HepG2 (cell line): ENCODE measurements around the gene BCL2L11. TPM values are rescaled to one million over a fixed set of nuclear protein-coding genes. Genes with fewer than 3 reads are reported as not detected.
A peak's percentile ranks its signal among the peaks of the same experiment; 100 is the strongest.

Experiments
- AKAP8 ChIP-seq: sonication (generic); formaldehyde crosslinking; IDR thresholded peaks from 2 replicates; pipeline ENCODE4 v1.5.1; 2020; ENCODE audit warnings: mild to moderate bottlenecking, missing genetic modification reagents
- BCL6 ChIP-seq: IDR thresholded peaks from 2 replicates; pipeline ENCODE4 v1.6.1; 2016; ENCODE audit warnings: missing genetic modification reagents, missing compliant biosample characterization
- IRF2 ChIP-seq: IDR thresholded peaks from 2 replicates; pipeline ENCODE4 v1.6.1; 2018; ENCODE audit warnings: missing genetic modification reagents, missing compliant biosample characterization
- KAT8 ChIP-seq: IDR thresholded peaks from 2 replicates; pipeline ENCODE4 v1.6.1; 2016; ENCODE audit warnings: missing genetic modification reagents, missing compliant biosample characterization
- KDM5B ChIP-seq: sonication (generic); formaldehyde crosslinking; IDR thresholded peaks from 2 replicates; pipeline ENCODE4 v1.4.0; 2020; ENCODE audit warnings: missing genetic modification reagents, mild to moderate bottlenecking, borderline replicate concordance
- MEIS2 ChIP-seq: sonication (generic); formaldehyde crosslinking; IDR thresholded peaks from 2 replicates; pipeline ENCODE4 v1.9.0; 2021; ENCODE audit warnings: mild to moderate bottlenecking, missing genetic modification reagents
- NCOA2 ChIP-seq: sonication (generic); formaldehyde crosslinking; IDR thresholded peaks from 2 replicates; pipeline ENCODE4 v1.8.0; 2022; ENCODE audit warnings: inconsistent platforms
- NRL ChIP-seq: sonication (generic); formaldehyde crosslinking; IDR thresholded peaks from 2 replicates; pipeline ENCODE4 v1.5.0; 2020; ENCODE audit warnings: missing genetic modification reagents, mild to moderate bottlenecking, moderate library complexity, borderline replicate concordance
- PLRG1 ChIP-seq: fragments of 450-650 bp; conservative IDR thresholded peaks from 2 replicates; pipeline ENCODE4 v1.6.1; 2016
- RNF2 ChIP-seq: fragments of 450-650 bp; conservative IDR thresholded peaks from 2 replicates; pipeline ENCODE4 v1.6.1; 2016; ENCODE audit warnings: low read depth
- RXRA ChIP-seq: sonication (generic); formaldehyde crosslinking; IDR thresholded peaks from 2 replicates; pipeline ENCODE4 v1.5.1; 2020; ENCODE audit warnings: missing genetic modification reagents
- SMAD9 ChIP-seq: sonication (generic); formaldehyde crosslinking; IDR thresholded peaks from 2 replicates; pipeline ENCODE4 v1.5.1; 2020; ENCODE audit warnings: mild to moderate bottlenecking, missing genetic modification reagents
- SMARCC2 ChIP-seq: fragments of 450-650 bp; IDR thresholded peaks from 2 replicates; pipeline ENCODE4 v1.6.1; 2017; ENCODE audit warnings: antibody characterized with exemption, mild to moderate bottlenecking
- STAT5B ChIP-seq: sonication (generic); formaldehyde crosslinking; IDR thresholded peaks from 2 replicates; pipeline ENCODE4 v1.4.0; 2020; ENCODE audit warnings: missing genetic modification reagents
- THYN1 ChIP-seq: sonication (generic); formaldehyde crosslinking; IDR thresholded peaks from 2 replicates; pipeline ENCODE4 v1.8.1; 2023; ENCODE audit warnings: low read depth, mild to moderate bottlenecking, moderate library complexity, missing genetic modification reagents, borderline replicate concordance
- U2AF2 ChIP-seq: fragments of 200-400 bp; formaldehyde crosslinking; IDR thresholded peaks from 2 replicates; pipeline ENCODE4 v1.6.1; 2017; ENCODE audit warnings: low read depth, mild to moderate bottlenecking, low read length
- ZNF205 ChIP-seq: IDR thresholded peaks from 2 replicates; pipeline ENCODE4 v1.6.1; 2018; ENCODE audit warnings: missing biosample characterization, missing genetic modification reagents
- ZNF263 ChIP-seq: sonication (generic); formaldehyde crosslinking; IDR thresholded peaks from 2 replicates; pipeline ENCODE4 v1.4.0; 2020; ENCODE audit warnings: missing genetic modification reagents
- ZNF441 ChIP-seq: sonication (generic); formaldehyde crosslinking; IDR thresholded peaks from 2 replicates; pipeline ENCODE4 v1.7.0; 2021; ENCODE audit warnings: missing genetic modification reagents, borderline replicate concordance
- ZNF501 ChIP-seq: sonication (generic); formaldehyde crosslinking; IDR thresholded peaks from 2 replicates; pipeline ENCODE4 v1.5.1; 2020; ENCODE audit warnings: mild to moderate bottlenecking, moderate library complexity, missing genetic modification reagents
- ZNF569 ChIP-seq: sonication (generic); formaldehyde crosslinking; IDR thresholded peaks from 2 replicates; pipeline ENCODE4 v1.5.0; 2020; ENCODE audit warnings: mild to moderate bottlenecking, missing genetic modification reagents, moderate library complexity, borderline replicate concordance
- polyA plus RNA-seq, 8 experiments: library from polyadenylated mRNA; depleted of rRNA in 3 of 8; stranded (reverse) in 7 of 8; unstranded in 1 of 8; fragments of >200 nt; fragmentation: Illumina TruSeq in 4 of 8; extraction: Trizol in 4 of 8; gene quantifications; 2 replicates each; pipeline versions ENCODE4 v1.2.1 to v1.2.3, GENCODE V29; 2011 to 2016; ENCODE audit warnings: low read depth in 4 of 8, missing spikeins in 1 of 8, mixed read lengths in 1 of 8; ENCODE audit not compliant: insufficient read depth in 1 of 8
- total RNA-seq, 5 experiments: library from RNA; depleted of rRNA; stranded (reverse); fragments of >200 nt; fragmentation: Illumina TruSeq; extraction: Trizol; gene quantifications; 2 replicates each; pipeline ENCODE4 v1.2.3, GENCODE V29; 2016; ENCODE audit warnings: low read depth in 1 of 5
- TF ChIP-seq, protein P1 (sequence below): sonication (generic); formaldehyde crosslinking; IDR thresholded peaks from 2 replicates; pipeline ENCODE4 v1.5.1; 2020; ENCODE audit warnings: mild to moderate bottlenecking, missing genetic modification reagents, moderate library complexity
- TF ChIP-seq, protein P2 (sequence below): sonication (generic); formaldehyde crosslinking; IDR thresholded peaks from 2 replicates; pipeline ENCODE4 v1.9.0; 2021; ENCODE audit warnings: mild to moderate bottlenecking, missing genetic modification reagents

The BCL2L11 gene
- total and polyA plus RNA-seq, 2 of the 13 experiments (the other 11 are each of a cell fraction or from before 2014, with no cell fraction given): 6.1 to 9.7 TPM

DNA sequence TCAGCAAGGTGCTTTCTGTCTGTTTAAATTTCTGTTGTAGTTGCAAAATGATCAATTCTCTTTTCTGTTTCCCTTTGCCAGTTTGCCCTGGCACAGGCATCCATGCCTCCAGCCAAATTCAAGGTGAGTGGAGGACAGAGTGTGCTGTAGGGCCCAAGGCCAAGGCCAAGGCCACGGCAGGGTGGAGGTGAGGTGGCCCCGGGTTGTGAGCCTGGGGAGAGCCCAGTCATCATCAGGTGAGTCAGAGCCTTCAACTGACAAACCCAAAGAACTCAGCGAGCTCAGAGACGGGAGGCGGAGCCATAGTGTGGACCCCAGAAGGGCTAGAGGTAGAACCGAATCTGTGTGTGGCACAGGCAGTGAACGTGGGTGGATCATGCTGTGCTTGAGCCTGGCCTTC, 55.7 kb downstream of the BCL2L11 start (continued):
- no peak for TF ChIP-seq STAT5B (CRISPR knock-in tag)
- TF ChIP-seq RXRA (CRISPR knock-in tag): peak; percentile 92
- TF ChIP-seq SMAD9 (CRISPR knock-in tag): no peak
- no peak for TF ChIP-seq IRF2
- TF ChIP-seq ZNF569 (CRISPR knock-in tag): no peak
- TF ChIP-seq U2AF2: no peak
- TF ChIP-seq, protein P1, sequence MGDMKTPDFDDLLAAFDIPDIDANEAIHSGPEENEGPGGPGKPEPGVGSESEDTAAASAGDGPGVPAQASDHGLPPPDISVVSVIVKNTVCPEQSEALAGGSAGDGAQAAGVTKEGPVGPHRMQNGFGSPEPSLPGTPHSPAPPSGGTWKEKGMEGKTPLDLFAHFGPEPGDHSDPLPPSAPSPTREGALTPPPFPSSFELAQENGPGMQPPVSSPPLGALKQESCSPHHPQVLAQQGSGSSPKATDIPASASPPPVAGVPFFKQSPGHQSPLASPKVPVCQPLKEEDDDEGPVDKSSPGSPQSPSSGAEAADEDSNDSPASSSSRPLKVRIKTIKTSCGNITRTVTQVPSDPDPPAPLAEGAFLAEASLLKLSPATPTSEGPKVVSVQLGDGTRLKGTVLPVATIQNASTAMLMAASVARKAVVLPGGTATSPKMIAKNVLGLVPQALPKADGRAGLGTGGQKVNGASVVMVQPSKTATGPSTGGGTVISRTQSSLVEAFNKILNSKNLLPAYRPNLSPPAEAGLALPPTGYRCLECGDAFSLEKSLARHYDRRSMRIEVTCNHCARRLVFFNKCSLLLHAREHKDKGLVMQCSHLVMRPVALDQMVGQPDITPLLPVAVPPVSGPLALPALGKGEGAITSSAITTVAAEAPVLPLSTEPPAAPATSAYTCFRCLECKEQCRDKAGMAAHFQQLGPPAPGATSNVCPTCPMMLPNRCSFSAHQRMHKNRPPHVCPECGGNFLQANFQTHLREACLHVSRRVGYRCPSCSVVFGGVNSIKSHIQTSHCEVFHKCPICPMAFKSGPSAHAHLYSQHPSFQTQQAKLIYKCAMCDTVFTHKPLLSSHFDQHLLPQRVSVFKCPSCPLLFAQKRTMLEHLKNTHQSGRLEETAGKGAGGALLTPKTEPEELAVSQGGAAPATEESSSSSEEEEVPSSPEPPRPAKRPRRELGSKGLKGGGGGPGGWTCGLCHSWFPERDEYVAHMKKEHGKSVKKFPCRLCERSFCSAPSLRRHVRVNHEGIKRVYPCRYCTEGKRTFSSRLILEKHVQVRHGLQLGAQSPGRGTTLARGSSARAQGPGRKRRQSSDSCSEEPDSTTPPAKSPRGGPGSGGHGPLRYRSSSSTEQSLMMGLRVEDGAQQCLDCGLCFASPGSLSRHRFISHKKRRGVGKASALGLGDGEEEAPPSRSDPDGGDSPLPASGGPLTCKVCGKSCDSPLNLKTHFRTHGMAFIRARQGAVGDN: peak; percentile 47
- TF ChIP-seq ZNF263 (CRISPR knock-in tag): 0 out of 2 replicates have a peak, but pooled peaks have one; percentile 16
- no peak for TF ChIP-seq MEIS2
- TF ChIP-seq THYN1 (CRISPR knock-in tag): no peak
- TF ChIP-seq ZNF205 (CRISPR knock-in tag): no peak
- TF ChIP-seq KDM5B (CRISPR knock-in tag): 0 out of 2 replicates have a peak, but pooled peaks have one; percentile 22
- TF ChIP-seq SMARCC2: no peak
- TF ChIP-seq KAT8 (CRISPR knock-in tag): peak; percentile 34; the same call in 1 of the 2 replicates
- peak; percentile 37; the same call in 1 of the 2 replicates for TF ChIP-seq ZNF501 (CRISPR knock-in tag)
- TF ChIP-seq AKAP8: no peak
- TF ChIP-seq NRL (CRISPR knock-in tag): no peak
- TF ChIP-seq BCL6 (CRISPR knock-in tag): peak; percentile 62
- TF ChIP-seq, protein P2, sequence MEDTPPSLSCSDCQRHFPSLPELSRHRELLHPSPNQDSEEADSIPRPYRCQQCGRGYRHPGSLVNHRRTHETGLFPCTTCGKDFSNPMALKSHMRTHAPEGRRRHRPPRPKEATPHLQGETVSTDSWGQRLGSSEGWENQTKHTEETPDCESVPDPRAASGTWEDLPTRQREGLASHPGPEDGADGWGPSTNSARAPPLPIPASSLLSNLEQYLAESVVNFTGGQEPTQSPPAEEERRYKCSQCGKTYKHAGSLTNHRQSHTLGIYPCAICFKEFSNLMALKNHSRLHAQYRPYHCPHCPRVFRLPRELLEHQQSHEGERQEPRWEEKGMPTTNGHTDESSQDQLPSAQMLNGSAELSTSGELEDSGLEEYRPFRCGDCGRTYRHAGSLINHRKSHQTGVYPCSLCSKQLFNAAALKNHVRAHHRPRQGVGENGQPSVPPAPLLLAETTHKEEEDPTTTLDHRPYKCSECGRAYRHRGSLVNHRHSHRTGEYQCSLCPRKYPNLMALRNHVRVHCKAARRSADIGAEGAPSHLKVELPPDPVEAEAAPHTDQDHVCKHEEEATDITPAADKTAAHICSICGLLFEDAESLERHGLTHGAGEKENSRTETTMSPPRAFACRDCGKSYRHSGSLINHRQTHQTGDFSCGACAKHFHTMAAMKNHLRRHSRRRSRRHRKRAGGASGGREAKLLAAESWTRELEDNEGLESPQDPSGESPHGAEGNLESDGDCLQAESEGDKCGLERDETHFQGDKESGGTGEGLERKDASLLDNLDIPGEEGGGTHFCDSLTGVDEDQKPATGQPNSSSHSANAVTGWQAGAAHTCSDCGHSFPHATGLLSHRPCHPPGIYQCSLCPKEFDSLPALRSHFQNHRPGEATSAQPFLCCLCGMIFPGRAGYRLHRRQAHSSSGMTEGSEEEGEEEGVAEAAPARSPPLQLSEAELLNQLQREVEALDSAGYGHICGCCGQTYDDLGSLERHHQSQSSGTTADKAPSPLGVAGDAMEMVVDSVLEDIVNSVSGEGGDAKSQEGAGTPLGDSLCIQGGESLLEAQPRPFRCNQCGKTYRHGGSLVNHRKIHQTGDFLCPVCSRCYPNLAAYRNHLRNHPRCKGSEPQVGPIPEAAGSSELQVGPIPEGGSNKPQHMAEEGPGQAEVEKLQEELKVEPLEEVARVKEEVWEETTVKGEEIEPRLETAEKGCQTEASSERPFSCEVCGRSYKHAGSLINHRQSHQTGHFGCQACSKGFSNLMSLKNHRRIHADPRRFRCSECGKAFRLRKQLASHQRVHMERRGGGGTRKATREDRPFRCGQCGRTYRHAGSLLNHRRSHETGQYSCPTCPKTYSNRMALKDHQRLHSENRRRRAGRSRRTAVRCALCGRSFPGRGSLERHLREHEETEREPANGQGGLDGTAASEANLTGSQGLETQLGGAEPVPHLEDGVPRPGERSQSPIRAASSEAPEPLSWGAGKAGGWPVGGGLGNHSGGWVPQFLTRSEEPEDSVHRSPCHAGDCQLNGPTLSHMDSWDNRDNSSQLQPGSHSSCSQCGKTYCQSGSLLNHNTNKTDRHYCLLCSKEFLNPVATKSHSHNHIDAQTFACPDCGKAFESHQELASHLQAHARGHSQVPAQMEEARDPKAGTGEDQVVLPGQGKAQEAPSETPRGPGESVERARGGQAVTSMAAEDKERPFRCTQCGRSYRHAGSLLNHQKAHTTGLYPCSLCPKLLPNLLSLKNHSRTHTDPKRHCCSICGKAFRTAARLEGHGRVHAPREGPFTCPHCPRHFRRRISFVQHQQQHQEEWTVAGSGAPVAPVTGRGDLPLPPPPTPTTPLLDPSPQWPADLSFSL (CRISPR knock-in tag): no peak
- TF ChIP-seq PLRG1: no peak
- TF ChIP-seq ZNF441 (CRISPR knock-in tag): no peak
- TF ChIP-seq RNF2: no peak
- no peak; the same call in 1 of the 2 replicates for TF ChIP-seq NCOA2
